ENCODE measurements around the gene CAT. TPM values are rescaled to one million over a fixed set of nuclear protein-coding genes. Genes with fewer than 3 reads are reported as not detected.
A peak's percentile ranks its signal among the peaks of the same experiment; 100 is the strongest.

Gene CAT
- total RNA-seq, 1 donor, result 62.6 TPM

DNA sequence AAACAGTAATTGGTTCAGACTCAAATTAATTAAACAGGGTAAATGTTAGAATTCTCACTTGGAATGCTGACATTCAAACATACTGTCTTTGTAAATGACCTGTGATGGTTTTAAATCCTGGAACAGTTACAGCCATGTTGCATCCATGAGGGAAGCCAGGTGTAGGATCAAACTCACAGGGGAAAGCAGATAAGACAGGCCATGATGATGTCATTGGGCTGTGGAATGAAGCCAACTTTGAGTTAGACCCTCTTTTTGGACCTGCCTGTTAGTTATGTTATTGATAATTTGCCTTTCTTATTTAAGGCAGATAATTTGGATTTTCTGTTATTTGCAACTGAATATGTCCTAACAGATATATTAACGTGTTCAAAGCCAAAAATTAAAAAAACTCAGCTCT is 41.6 kb upstream of the CAT start:
- no peaks in the 10 kb centered on the region for H4K20me1 ChIP-seq (ENCODE audit: insufficient read depth, low read length)
- no peak overlapping the region for H3K4me3 ChIP-seq (ENCODE audit: insufficient read depth, low read length)
- no peak for DNase-seq (ENCODE audit: insufficient read length, low spot score, missing footprints)
- no peak overlapping the region for H2AFZ ChIP-seq (ENCODE audit: low read length)
- no peak overlapping the region for H3K4me2 ChIP-seq (ENCODE audit: insufficient read depth, low read length)
- H3K27me3 ChIP-seq (ENCODE audit: insufficient read depth, low read length), result peaks cover 8% of the 10 kb centered on the region
- H3K79me2 ChIP-seq (ENCODE audit: insufficient read depth, low read length), result no peaks in the 10 kb centered on the region
- peaks cover 2% of the 10 kb centered on the region for H3K9me3 ChIP-seq (ENCODE audit: low read depth, low read length)
- peaks cover 5% of the 10 kb centered on the region for H3K4me1 ChIP-seq (ENCODE audit: insufficient read depth, low read length)
- no peak overlapping the region for H3K27ac ChIP-seq (ENCODE audit: low read depth, low read length)
- no peaks in the 10 kb centered on the region for H3K36me3 ChIP-seq (ENCODE audit: insufficient read depth, low read length)
- TF ChIP-seq, protein P1, sequence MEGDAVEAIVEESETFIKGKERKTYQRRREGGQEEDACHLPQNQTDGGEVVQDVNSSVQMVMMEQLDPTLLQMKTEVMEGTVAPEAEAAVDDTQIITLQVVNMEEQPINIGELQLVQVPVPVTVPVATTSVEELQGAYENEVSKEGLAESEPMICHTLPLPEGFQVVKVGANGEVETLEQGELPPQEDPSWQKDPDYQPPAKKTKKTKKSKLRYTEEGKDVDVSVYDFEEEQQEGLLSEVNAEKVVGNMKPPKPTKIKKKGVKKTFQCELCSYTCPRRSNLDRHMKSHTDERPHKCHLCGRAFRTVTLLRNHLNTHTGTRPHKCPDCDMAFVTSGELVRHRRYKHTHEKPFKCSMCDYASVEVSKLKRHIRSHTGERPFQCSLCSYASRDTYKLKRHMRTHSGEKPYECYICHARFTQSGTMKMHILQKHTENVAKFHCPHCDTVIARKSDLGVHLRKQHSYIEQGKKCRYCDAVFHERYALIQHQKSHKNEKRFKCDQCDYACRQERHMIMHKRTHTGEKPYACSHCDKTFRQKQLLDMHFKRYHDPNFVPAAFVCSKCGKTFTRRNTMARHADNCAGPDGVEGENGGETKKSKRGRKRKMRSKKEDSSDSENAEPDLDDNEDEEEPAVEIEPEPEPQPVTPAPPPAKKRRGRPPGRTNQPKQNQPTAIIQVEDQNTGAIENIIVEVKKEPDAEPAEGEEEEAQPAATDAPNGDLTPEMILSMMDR (IDR thresholded peaks at IDR 0.05; ENCODE audit: extremely low read depth, low read depth, low read length), result no peak

DNA sequence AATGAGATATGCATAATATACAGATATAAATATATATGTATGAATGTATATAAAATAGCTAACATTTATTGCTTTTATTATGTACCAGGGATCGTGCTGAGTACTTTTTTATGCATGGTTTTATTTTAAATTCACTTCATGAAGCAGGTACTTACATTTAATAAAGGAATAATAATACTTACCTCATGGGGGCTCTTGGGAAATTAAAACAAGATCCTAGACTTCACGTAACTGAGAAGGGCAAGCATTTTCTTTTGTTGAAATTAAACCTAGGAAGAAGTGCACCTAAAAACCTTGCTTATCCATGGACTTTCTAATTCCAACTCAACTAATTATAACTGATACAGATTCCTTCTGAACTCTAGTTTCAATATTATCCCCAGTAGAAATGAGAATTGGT is 40.9 kb upstream of the CAT start:
- Histone ChIP-seq H3K27me3 (ENCODE audit: insufficient read depth, low read length) (peaks cover 7% of the 10 kb centered on the region), H3K4me1 (ENCODE audit: insufficient read depth, low read length) (peaks cover 5% of the 10 kb centered on the region)
- DNase-seq (ENCODE audit: insufficient read length, low spot score, missing footprints), result no peak

DNA sequence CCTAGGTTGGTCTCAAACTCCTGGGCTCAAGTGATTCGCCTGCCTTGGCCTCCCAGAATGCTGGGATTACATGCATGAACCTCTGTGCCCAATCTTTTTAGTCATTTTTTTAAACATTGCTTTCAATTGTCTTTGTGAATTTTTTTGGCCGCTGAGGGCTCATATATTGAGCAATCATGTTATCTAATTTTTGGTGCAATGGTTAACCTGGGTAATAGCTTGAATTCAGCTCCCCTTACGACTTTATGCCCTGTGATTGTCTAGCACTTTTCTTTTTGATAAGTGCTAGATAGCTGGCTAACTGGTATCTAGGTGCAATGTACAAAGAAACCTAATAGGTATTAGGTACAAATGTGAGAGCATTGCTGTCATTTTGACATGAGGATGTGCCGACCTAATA is 35.3 kb upstream of the CAT start:
- no peak overlapping the region for H3K4me2 ChIP-seq (ENCODE audit: insufficient read depth, low read length)

More for the DNA sequence above, 40.9 kb upstream of the CAT start:
- no peak overlapping the region for H3K4me2 ChIP-seq (ENCODE audit: insufficient read depth, low read length)
- H2AFZ ChIP-seq (ENCODE audit: low read length), result no peak overlapping the region
- no peaks in the 10 kb centered on the region for H4K20me1 ChIP-seq (ENCODE audit: insufficient read depth, low read length)
- H3K4me3 ChIP-seq (ENCODE audit: insufficient read depth, low read length), result no peak overlapping the region
- no peak overlapping the region for H3K27ac ChIP-seq (ENCODE audit: low read depth, low read length)
- peaks cover 2% of the 10 kb centered on the region for H3K9me3 ChIP-seq (ENCODE audit: low read depth, low read length)
- H3K36me3 ChIP-seq (ENCODE audit: insufficient read depth, low read length), result no peaks in the 10 kb centered on the region
- TF ChIP-seq, protein P1 (IDR thresholded peaks at IDR 0.05; ENCODE audit: extremely low read depth, low read depth, low read length), result no peak
- no peaks in the 10 kb centered on the region for H3K79me2 ChIP-seq (ENCODE audit: insufficient read depth, low read length)

DNA sequence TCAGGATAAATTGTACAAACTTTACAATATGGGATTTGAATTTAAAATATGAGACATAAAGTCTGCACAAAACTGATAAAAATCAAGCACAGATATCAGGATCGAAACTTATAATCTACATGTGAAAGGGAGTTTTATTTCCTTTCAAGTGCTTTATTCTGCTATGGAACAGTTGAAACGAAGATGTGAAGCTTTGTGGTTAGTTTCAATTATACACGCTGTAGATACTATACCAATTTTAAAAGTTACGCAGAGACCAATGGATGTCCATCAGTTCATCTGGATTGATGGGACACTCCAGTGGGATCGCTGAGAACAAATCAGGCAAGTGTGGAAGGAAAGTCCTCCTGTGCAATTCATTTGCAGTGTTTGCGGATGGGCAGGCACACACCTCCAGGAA is 34.5 kb upstream of the CAT start:
- peaks cover 12% of the 10 kb centered on the region for H3K27me3 ChIP-seq (ENCODE audit: insufficient read depth, low read length)
- TF ChIP-seq, protein P1 (IDR thresholded peaks at IDR 0.05; ENCODE audit: extremely low read depth, low read depth, low read length), result no peak
- H4K20me1 ChIP-seq (ENCODE audit: insufficient read depth, low read length), result no peaks in the 10 kb centered on the region
- no peaks in the 10 kb centered on the region for H3K79me2 ChIP-seq (ENCODE audit: insufficient read depth, low read length)
- no peak overlapping the region for H3K4me3 ChIP-seq (ENCODE audit: insufficient read depth, low read length)
- H3K27ac ChIP-seq (ENCODE audit: low read depth, low read length), result no peak overlapping the region
- H3K4me1 ChIP-seq (ENCODE audit: insufficient read depth, low read length), result peaks cover 5% of the 10 kb centered on the region
- H3K9me3 ChIP-seq (ENCODE audit: low read depth, low read length), result no peaks in the 10 kb centered on the region
- H3K4me2 ChIP-seq (ENCODE audit: insufficient read depth, low read length), result peak overlapping the region; percentile 82
- DNase-seq (ENCODE audit: insufficient read length, low spot score, missing footprints), result no peak
- H2AFZ ChIP-seq (ENCODE audit: low read length), result no peak overlapping the region
- H3K36me3 ChIP-seq (ENCODE audit: insufficient read depth, low read length), result no peaks in the 10 kb centered on the region

More for the DNA sequence above, 35.3 kb upstream of the CAT start:
- no peaks in the 10 kb centered on the region for H4K20me1 ChIP-seq (ENCODE audit: insufficient read depth, low read length)
- TF ChIP-seq, protein P1 (IDR thresholded peaks at IDR 0.05; ENCODE audit: extremely low read depth, low read depth, low read length), result no peak
- H2AFZ ChIP-seq (ENCODE audit: low read length), result no peak overlapping the region
- no peak overlapping the region for H3K4me3 ChIP-seq (ENCODE audit: insufficient read depth, low read length)
- no peaks in the 10 kb centered on the region for H3K79me2 ChIP-seq (ENCODE audit: insufficient read depth, low read length)
- H3K27me3 ChIP-seq (ENCODE audit: insufficient read depth, low read length), result peaks cover 12% of the 10 kb centered on the region
- DNase-seq (ENCODE audit: insufficient read length, low spot score, missing footprints), result no peak
- no peak overlapping the region for H3K27ac ChIP-seq (ENCODE audit: low read depth, low read length)
- H3K36me3 ChIP-seq (ENCODE audit: insufficient read depth, low read length), result no peaks in the 10 kb centered on the region
- H3K9me3 ChIP-seq (ENCODE audit: low read depth, low read length), result no peaks in the 10 kb centered on the region
- peaks cover 5% of the 10 kb centered on the region for H3K4me1 ChIP-seq (ENCODE audit: insufficient read depth, low read length)

Measured in osteoblast (primary cell).